Astrocyte (in vitro differentiated cells and primary cell): ENCODE results near the gene FASLG. TPM values are rescaled to one million over a fixed set of nuclear protein-coding genes. Genes with fewer than 3 reads are reported as not detected.

Experiments used
- DNase-seq: peaks from one replicate; pipeline ENCODE4 v3.0.0-alpha.2; 2010; ENCODE audit warnings: low read depth
- FAIRE-seq: peaks from 2 replicates; lab custom pipeline; 2011; peaks lifted over from hg19 to GRCh38; lab: Jason Lieb, UNC
- H2AFZ ChIP-seq: 2 replicates; pipeline ENCODE4 v1.6.0; 2012; ENCODE audit warnings: low read depth, low read length, inconsistent platforms
- H3K27ac ChIP-seq: 2 replicates; pipeline ENCODE4 v1.5.1; 2011; ENCODE audit warnings: low read depth, low read length, inconsistent platforms
- H3K27me3 ChIP-seq: 2 replicates; pipeline ENCODE4 v1.6.0; 2011; ENCODE audit warnings: low read length, inconsistent platforms; ENCODE audit not compliant: insufficient read depth
- H3K36me3 ChIP-seq: 2 replicates; pipeline ENCODE4 v1.5.1; 2011; ENCODE audit warnings: low read length, inconsistent platforms; ENCODE audit not compliant: insufficient read depth
- H3K4me1 ChIP-seq: 2 replicates; pipeline ENCODE4 v1.5.1; 2011; ENCODE audit warnings: low read length, inconsistent platforms; ENCODE audit not compliant: insufficient read depth
- H3K4me2 ChIP-seq: 2 replicates; pipeline ENCODE4 v1.6.0; 2012; ENCODE audit warnings: low read length, inconsistent platforms
- H3K4me3 ChIP-seq: 2 replicates; pipeline ENCODE4 v1.5.1; 2011; ENCODE audit warnings: low read depth, mild to moderate bottlenecking, low read length, inconsistent platforms; ENCODE audit not compliant: insufficient read depth
- H3K79me2 ChIP-seq: 2 replicates; pipeline ENCODE4 v1.6.0; 2012; ENCODE audit warnings: mild to moderate bottlenecking, low read length, inconsistent platforms; ENCODE audit not compliant: insufficient read depth
- H3K9ac ChIP-seq: 2 replicates; pipeline ENCODE4 v1.6.0; 2012; ENCODE audit warnings: mild to moderate bottlenecking, low read length, inconsistent platforms
- H3K9me3 ChIP-seq: 2 replicates; pipeline ENCODE4 v1.5.1; 2012; ENCODE audit warnings: low read depth, mild to moderate bottlenecking, low read length, inconsistent platforms; ENCODE audit not compliant: insufficient read depth
- H4K20me1 ChIP-seq: 2 replicates; pipeline ENCODE4 v1.6.0; 2012; ENCODE audit warnings: low read length, inconsistent platforms; ENCODE audit not compliant: insufficient read depth
- H3K27ac Mint-ChIP-seq: one replicate; pipeline ENCODE4 v1.8.0; 2021; ENCODE audit warnings: mild to moderate bottlenecking, mixed read lengths; ENCODE audit not compliant: unreplicated experiment
- H3K27me3 Mint-ChIP-seq: one replicate; pipeline ENCODE4 v1.8.0; 2021; ENCODE audit warnings: low read depth, mixed read lengths; ENCODE audit not compliant: unreplicated experiment
- H3K36me3 Mint-ChIP-seq: one replicate; pipeline ENCODE4 v1.8.0; 2021; ENCODE audit warnings: low read depth, mixed read lengths; ENCODE audit not compliant: unreplicated experiment
- H3K4me1 Mint-ChIP-seq: one replicate; pipeline ENCODE4 v1.8.0; 2021; ENCODE audit warnings: low read depth, mixed read lengths; ENCODE audit not compliant: unreplicated experiment
- H3K4me3 Mint-ChIP-seq: one replicate; pipeline ENCODE4 v1.8.0; 2021; ENCODE audit warnings: mild to moderate bottlenecking, moderate library complexity, mixed read lengths; ENCODE audit not compliant: unreplicated experiment
- H3K9me3 Mint-ChIP-seq: one replicate; pipeline ENCODE4 v1.8.0; 2021; ENCODE audit warnings: mild to moderate bottlenecking, mixed read lengths; ENCODE audit not compliant: unreplicated experiment
- EZH2 ChIP-seq: IDR thresholded peaks from 2 replicates; pipeline ENCODE4 v1.6.1; 2012; ENCODE audit warnings: mild to moderate bottlenecking, low read length, inconsistent platforms; ENCODE audit not compliant: insufficient read depth
- total RNA-seq: library from RNA; stranded (reverse); gene quantifications from 2 replicates; pipeline ENCODE4 v1.2.1, GENCODE V29; 2021
- TF ChIP-seq, protein P1 (sequence below): IDR thresholded peaks from 2 replicates; pipeline ENCODE4 v1.5.1; 2011; ENCODE audit warnings: low read depth, mild to moderate bottlenecking, inconsistent platforms, low read length, moderate library complexity; ENCODE audit not compliant: insufficient read depth

Gene FASLG
- total RNA-seq, 1 donor from 2014 or later: not detected

- Histone ChIP-seq H3K36me3 (no peaks in the 10 kb centered on the region), H3K27ac (no peak overlapping the region), H3K4me1 (no peaks in the 10 kb centered on the region), H3K4me2 (no peak overlapping the region), H3K9ac (no peak overlapping the region), H2AFZ (no peak overlapping the region), H3K4me3 (no peak overlapping the region), H4K20me1 (no peaks in the 10 kb centered on the region), H3K9me3 (no peaks in the 10 kb centered on the region), H3K27me3 (no peaks in the 10 kb centered on the region), H3K79me2 (no peaks in the 10 kb centered on the region)
- peaks cover 36% of the 10 kb centered on the region for H3K4me1 Mint-ChIP-seq
- peak overlapping the region; percentile 70 for H3K27ac Mint-ChIP-seq
- no peaks in the 10 kb centered on the region for H3K9me3 Mint-ChIP-seq
- TF ChIP-seq, protein P1, sequence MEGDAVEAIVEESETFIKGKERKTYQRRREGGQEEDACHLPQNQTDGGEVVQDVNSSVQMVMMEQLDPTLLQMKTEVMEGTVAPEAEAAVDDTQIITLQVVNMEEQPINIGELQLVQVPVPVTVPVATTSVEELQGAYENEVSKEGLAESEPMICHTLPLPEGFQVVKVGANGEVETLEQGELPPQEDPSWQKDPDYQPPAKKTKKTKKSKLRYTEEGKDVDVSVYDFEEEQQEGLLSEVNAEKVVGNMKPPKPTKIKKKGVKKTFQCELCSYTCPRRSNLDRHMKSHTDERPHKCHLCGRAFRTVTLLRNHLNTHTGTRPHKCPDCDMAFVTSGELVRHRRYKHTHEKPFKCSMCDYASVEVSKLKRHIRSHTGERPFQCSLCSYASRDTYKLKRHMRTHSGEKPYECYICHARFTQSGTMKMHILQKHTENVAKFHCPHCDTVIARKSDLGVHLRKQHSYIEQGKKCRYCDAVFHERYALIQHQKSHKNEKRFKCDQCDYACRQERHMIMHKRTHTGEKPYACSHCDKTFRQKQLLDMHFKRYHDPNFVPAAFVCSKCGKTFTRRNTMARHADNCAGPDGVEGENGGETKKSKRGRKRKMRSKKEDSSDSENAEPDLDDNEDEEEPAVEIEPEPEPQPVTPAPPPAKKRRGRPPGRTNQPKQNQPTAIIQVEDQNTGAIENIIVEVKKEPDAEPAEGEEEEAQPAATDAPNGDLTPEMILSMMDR: no peak
- TF ChIP-seq EZH2: no peak
- DNase-seq (peak; percentile 81), FAIRE-seq (peak; percentile 80)
- H3K36me3 Mint-ChIP-seq: no peaks in the 10 kb centered on the region
- H3K27me3 Mint-ChIP-seq: no peaks in the 10 kb centered on the region
- H3K4me3 Mint-ChIP-seq: no peak overlapping the region
These were observed 12.7 kb downstream of the FASLG start for GRCh38 chr1:172671591-172671990.

DNA sequence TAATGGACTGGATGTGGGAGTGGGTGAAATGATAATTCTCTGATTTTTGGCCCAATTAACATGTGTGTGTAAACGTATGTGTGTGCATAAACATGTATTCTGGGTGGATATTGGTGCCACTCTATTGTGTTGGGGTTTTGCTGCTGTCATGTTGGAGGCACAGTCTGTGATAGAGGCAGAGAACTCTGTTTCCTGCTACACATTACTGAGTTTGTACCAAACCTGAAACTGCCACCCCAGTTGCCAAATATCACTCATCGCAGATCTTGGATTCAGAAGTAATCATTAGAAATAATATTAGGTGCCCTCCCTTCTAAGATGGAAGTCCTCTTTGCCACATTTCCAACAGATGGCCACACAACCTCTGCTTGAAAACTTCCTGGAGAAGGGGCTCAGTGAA is 13.8 kb downstream of the FASLG start:
- no peak for FAIRE-seq
- H3K36me3 ChIP-seq: no peaks in the 10 kb centered on the region
- H3K36me3 Mint-ChIP-seq: no peaks in the 10 kb centered on the region

GRCh38 chr1:172673761-172674160 is 14.9 kb downstream of the FASLG start:
- Histone ChIP-seq H3K36me3 (no peaks in the 10 kb centered on the region), H3K4me3 (no peak overlapping the region)

More for the DNA sequence above, 13.8 kb downstream of the FASLG start:
- Histone ChIP-seq H4K20me1 (no peaks in the 10 kb centered on the region), H3K9ac (no peak overlapping the region), H3K27ac (no peak overlapping the region), H3K4me2 (no peak overlapping the region), H3K9me3 (no peaks in the 10 kb centered on the region), H3K4me1 (no peaks in the 10 kb centered on the region), H2AFZ (no peak overlapping the region), H3K27me3 (no peaks in the 10 kb centered on the region), H3K4me3 (no peak overlapping the region), H3K79me2 (no peaks in the 10 kb centered on the region)
- no peak for DNase-seq
- H3K27me3 Mint-ChIP-seq: no peaks in the 10 kb centered on the region
- H3K27ac Mint-ChIP-seq: no peak overlapping the region
- H3K4me3 Mint-ChIP-seq: no peak overlapping the region
- H3K9me3 Mint-ChIP-seq: no peaks in the 10 kb centered on the region
- H3K4me1 Mint-ChIP-seq: peaks cover 36% of the 10 kb centered on the region
- no peak for TF ChIP-seq EZH2
- TF ChIP-seq, protein P1: no peak

More at GRCh38 chr1:172673761-172674160, 14.9 kb downstream of the FASLG start:
- DNase-seq: peak; percentile 63
- Histone ChIP-seq H3K9ac (no peak overlapping the region), H3K9me3 (no peaks in the 10 kb centered on the region), H3K27ac (no peak overlapping the region), H3K4me2 (no peak overlapping the region), H4K20me1 (no peaks in the 10 kb centered on the region), H2AFZ (no peak overlapping the region), H3K4me1 (no peaks in the 10 kb centered on the region), H3K79me2 (no peaks in the 10 kb centered on the region), H3K27me3 (no peaks in the 10 kb centered on the region)
- no peaks in the 10 kb centered on the region for H3K9me3 Mint-ChIP-seq
- FAIRE-seq: no peak
- no peaks in the 10 kb centered on the region for H3K36me3 Mint-ChIP-seq
- no peaks in the 10 kb centered on the region for H3K27me3 Mint-ChIP-seq
- H3K4me3 Mint-ChIP-seq: no peak overlapping the region
- TF ChIP-seq, protein P1: no peak
- no peak for TF ChIP-seq EZH2
- H3K27ac Mint-ChIP-seq: peak overlapping the region; percentile 75
- H3K4me1 Mint-ChIP-seq: peaks cover 36% of the 10 kb centered on the region
